Measurements from ENCODE around the gene CHPT1. TPM values are rescaled to one million over a fixed set of nuclear protein-coding genes. Genes with fewer than 3 reads are reported as not detected.

CHPT1 gene
- total and polyA plus RNA-seq, 9 of the 15 experiments (the other 6 are each of a cell fraction or from before 2014, with no cell fraction given), result 15.3 to 210 (median 91.9) TPM

GRCh38 chr12:101707131-101707782, 9.8 kb downstream of the CHPT1 start (continued):
- TF ChIP-seq ZBTB2 (IDR thresholded peaks at IDR 0.05) (peak; percentile 48; the same call in 1 of the 2 replicates), PRDM10 (IDR thresholded peaks at IDR 0.05; ENCODE audit: partially characterized antibody) (peak; percentile 34), AFF1 (IDR thresholded peaks at IDR 0.05; ENCODE audit: low read depth in 1 of 2, partially characterized antibody in 2 of 2) (peak in 1 of 2 experiments; percentile 26), HMBOX1 (IDR thresholded peaks at IDR 0.05) (peak; percentile 93), SOX6 (IDR thresholded peaks at IDR 0.05) (no peak; the same call in 1 of the 2 replicates), GATAD2A (IDR thresholded peaks at IDR 0.05) (0 out of 2 replicates have a peak, but pooled peaks have one; percentile 45), GATAD2B (IDR thresholded peaks at IDR 0.05; ENCODE audit: borderline replicate concordance) (no peak), MAX (CRISPR knock-in tag; IDR thresholded peaks at IDR 0.05) (no peak), MLLT1 (IDR thresholded peaks at IDR 0.05) (peak in 1 of 2 experiments; percentile 68; a peak in 1 of 4 replicates), ATF3 (IDR thresholded peaks at IDR 0.05) (no peak), ATF3 (CRISPR knock-in tag; conservative IDR thresholded peaks at IDR 0.05) (no peak), ELF1 (tag; IDR thresholded peaks at IDR 0.05) (no peak), TBL1XR1 (IDR thresholded peaks at IDR 0.05; ENCODE audit: low read length in 2 of 2) (0 out of 4 replicates have a peak, but pooled peaks of 1 of the 2 experiments have one; percentile 54)

Measured in K562 (cell line).